K562 (cell line): ENCODE data around the gene CSTPP1. TPM values are rescaled to one million over a fixed set of nuclear protein-coding genes. Genes with fewer than 3 reads are reported as not detected.

Experiments
- ATAC-seq: fragments of 200-7000 bp; cut with Tn5 transposase; 3 replicates; pipeline ENCODE4 v1.9.1; 2020; ENCODE audit warnings: moderate library complexity
- BruUV-seq: library from RNA; stranded (reverse); fragments of 400-500 nt; replicated peaks from 2 replicates; lab custom pipeline; 2021; lab: Mats Ljungman, UMichigan
- CTCF ChIA-PET: fragments of 300-600 bp; formaldehyde crosslinking; extraction: SDS; loops from one replicate; lab custom pipeline; 2021; ENCODE audit warnings: low intra/inter-chr PET ratio; lab: Yijun Ruan, JAX
- POLR2A ChIA-PET: fragments of 300-600, 350-650 bp; sonication (Branson Sonifier 250); formaldehyde crosslinking; extraction: SDS; loops from one replicate; lab custom pipeline; 2021; ENCODE audit warnings: antibody characterized with exemption, inconsistent platforms; lab: Yijun Ruan, JAX
- DNase-seq, 4 experiments: peaks; one replicate each; pipeline versions ENCODE4 v3.0.0 to v3.0.0-alpha.2; 2011 to 2018; ENCODE audit warnings: low spot score in 3 of 4, mixed read lengths in 3 of 4; ENCODE audit errors: extremely low read depth in 1 of 4
- FAIRE-seq: peaks from 2 replicates; lab custom pipeline; 2011; peaks lifted over from hg19 to GRCh38; lab: Jason Lieb, UNC
- H2AFZ ChIP-seq: 2 replicates; pipeline ENCODE4 v1.6.0; 2011; ENCODE audit warnings: low read depth, low read length, control low read depth, inconsistent platforms
- H3K27ac ChIP-seq: fragments of 200-600 bp; 3 replicates; pipeline ENCODE4 v1.8.0; 2011; ENCODE audit warnings: low read depth, mild to moderate bottlenecking, control low read depth, inconsistent platforms, low read length, moderate library complexity, mixed read lengths; ENCODE audit errors: extremely low read depth
- H3K27me3 ChIP-seq, 2 experiments: fragments of 300-600 bp in 1 of 2; 2 replicates in 1 of 2; 3 replicates in 1 of 2; pipeline versions ENCODE4 v1.6.0 to v1.8.0; 2011; ENCODE audit warnings: inconsistent platforms in 2 of 2, low read length in 2 of 2, mild to moderate bottlenecking in 1 of 2, mixed read lengths in 1 of 2, moderate library complexity in 1 of 2; ENCODE audit not compliant: control insufficient read depth in 2 of 2, insufficient read depth in 2 of 2
- H3K36me3 ChIP-seq: fragments of 300-600 bp; 3 replicates; pipeline ENCODE4 v1.8.0; 2011; ENCODE audit warnings: mild to moderate bottlenecking, low read length, inconsistent platforms; ENCODE audit not compliant: control insufficient read depth, insufficient read depth
- H3K4me1 ChIP-seq, 2 experiments: fragments of 200-600 bp in 1 of 2; replicated peaks in 1 of 2; 2 replicates in 1 of 2; 3 replicates in 1 of 2; pipeline versions ENCODE4 v1.5.1 to v1.8.0; 2011; ENCODE audit warnings: inconsistent platforms in 2 of 2, low read length in 2 of 2, mild to moderate bottlenecking in 1 of 2, mixed read lengths in 1 of 2, moderate library complexity in 1 of 2; ENCODE audit not compliant: control insufficient read depth in 2 of 2, insufficient read depth in 2 of 2
- H3K4me2 ChIP-seq: 2 replicates; pipeline ENCODE4 v1.6.1; 2011; ENCODE audit warnings: low read length, control low read depth, inconsistent platforms, mixed read lengths; ENCODE audit not compliant: insufficient read depth
- H3K4me3 ChIP-seq: fragments of 200-600 bp; sonication (generic), shearing (Covaris generic); 2 replicates; pipeline ENCODE4 v1.5.1; 2016; ENCODE audit warnings: control low read depth, inconsistent platforms
- H3K79me2 ChIP-seq: fragments of 200-600 bp; 3 replicates; pipeline ENCODE4 v1.8.0; 2011; ENCODE audit warnings: low read length, inconsistent platforms; ENCODE audit not compliant: control insufficient read depth, insufficient read depth
- H3K9ac ChIP-seq, 2 experiments: 2 replicates each; pipeline versions ENCODE4 v1.6.0 to v1.6.1; 2011; ENCODE audit warnings: low read depth in 2 of 2, low read length in 2 of 2, control low read depth in 1 of 2, inconsistent platforms in 1 of 2, mild to moderate bottlenecking in 1 of 2, mixed read lengths in 1 of 2; ENCODE audit not compliant: insufficient read depth in 1 of 2
- H3K9me1 ChIP-seq: one replicate; pipeline ENCODE4 v1.6.0; 2011; ENCODE audit warnings: inconsistent platforms, mild to moderate bottlenecking, low read length, moderate library complexity; ENCODE audit not compliant: control insufficient read depth, insufficient read depth
- H3K9me3 ChIP-seq: replicated peaks from 2 replicates; pipeline ENCODE4 v1.5.1; 2011; ENCODE audit warnings: low read depth, low read length, inconsistent platforms; ENCODE audit not compliant: control insufficient read depth, insufficient read depth
- H4K20me1 ChIP-seq: replicated peaks from 2 replicates; pipeline ENCODE4 v1.6.1; 2011; ENCODE audit warnings: low read length, inconsistent platforms, mixed read lengths; ENCODE audit not compliant: control insufficient read depth, insufficient read depth
- CREB1 ChIP-seq, 2 experiments: sonication (generic) in 1 of 2; formaldehyde crosslinking in 1 of 2; IDR thresholded peaks; 2 replicates each; pipeline versions ENCODE4 v1.6.1 to v1.8.0; 2012 to 2022; ENCODE audit warnings: inconsistent platforms in 1 of 2, mild to moderate bottlenecking in 1 of 2, missing genetic modification reagents in 1 of 2, moderate library complexity in 1 of 2
- ETV6 ChIP-seq, 3 experiments: fragments of 150-350 bp in 1 of 3; sonication (generic) in 1 of 3; formaldehyde crosslinking in 1 of 3; IDR thresholded peaks; 2 replicates each; pipeline versions ENCODE4 v1.6.1 to v1.8.0; 2014 to 2022; ENCODE audit warnings: borderline replicate concordance in 2 of 3, low read depth in 2 of 3, antibody characterized with exemption in 1 of 3, low read length in 1 of 3, mild to moderate bottlenecking in 1 of 3, missing genetic modification reagents in 1 of 3
- HNRNPUL1 ChIP-seq: fragments of 200-400 bp; formaldehyde crosslinking; IDR thresholded peaks from 2 replicates; pipeline ENCODE4 v1.6.1; 2017; ENCODE audit warnings: low read length
- NCOA6 ChIP-seq: fragments of 450-650 bp; IDR thresholded peaks from 2 replicates; pipeline ENCODE4 v1.6.1; 2017; ENCODE audit warnings: mild to moderate bottlenecking
- RAD51 ChIP-seq: fragments of 450-650 bp; IDR thresholded peaks from 2 replicates; pipeline ENCODE4 v1.7.1; 2016; ENCODE audit warnings: low read depth, mild to moderate bottlenecking, borderline replicate concordance
- RCOR1 ChIP-seq, 2 experiments: IDR thresholded peaks; 2 replicates each; pipeline ENCODE4 v1.6.1; 2012; ENCODE audit warnings: low read depth in 2 of 2, low read length in 2 of 2, borderline replicate concordance in 1 of 2, improper control_type of control experiment in 1 of 2
- SETDB1 ChIP-seq: IDR thresholded peaks from one replicate; pipeline ENCODE4 v1.6.1; 2012; ENCODE audit warnings: low read length, control low read depth, inconsistent platforms
- STAT5B ChIP-seq: fragments of 250-450 bp; sonication (Bioruptor Pico); IDR thresholded peaks from 2 replicates; pipeline ENCODE4 v1.8.0; 2021; ENCODE audit warnings: mild to moderate bottlenecking, inconsistent platforms
- ZC3H4 ChIP-seq: sonication (generic); formaldehyde crosslinking; IDR thresholded peaks from 2 replicates; pipeline ENCODE4 v1.9.0; 2021; ENCODE audit warnings: missing genetic modification reagents, borderline replicate concordance
- ZNF274 ChIP-seq: IDR thresholded peaks from 2 replicates; pipeline ENCODE4 v1.6.1; 2011; ENCODE audit warnings: low read depth, mild to moderate bottlenecking, low read length, moderate library complexity, borderline replicate concordance
- WGBS: fragments of 100-300 bp; shearing (Covaris generic); methylation state at CpG from one replicate; pipeline ENCODE4 v1.1.6; 2016; ENCODE audit warnings: low coverage, mixed read lengths; ENCODE audit not compliant: insufficient coverage; ENCODE audit errors: missing lambda C conversion rate; 5-methylcytosine and 5-hydroxymethylcytosine counted together
- in situ Hi-C: fragments of 300-500 bp; cut with MboI; formaldehyde crosslinking; loops from 4 replicates; pipeline ENCODE4 v1.15.0; 2018; ENCODE audit warnings: inconsistent platforms, mixed read lengths
- intact Hi-C: fragments of 100-400 bp; cut with micrococcal nuclease; formaldehyde crosslinking; loops from 2 replicates; pipeline ENCODE4 v1.14.2; 2022
- polyA plus RNA-seq, 8 experiments: library from polyadenylated mRNA; depleted of rRNA in 4 of 8; stranded (reverse) in 5 of 8; unstranded in 3 of 8; fragments of >200 nt; fragmentation: Nextera tagmentation in 2 of 8; fragmentation: Illumina TruSeq in 1 of 8; extraction: Ambion mirVana in 2 of 8; extraction: Trizol in 1 of 8; gene quantifications; 2 replicates each; pipeline versions ENCODE4 v1.2.1 to v1.2.3, GENCODE V29; 2011 to 2014; ENCODE audit warnings: inconsistent platforms in 1 of 8, missing spikeins in 1 of 8
- total RNA-seq, 7 experiments: library from RNA; depleted of rRNA in 6 of 7; stranded (reverse); fragments of >200 nt in 6 of 7; fragmentation: Illumina TruSeq in 2 of 7; extraction: Trizol in 2 of 7; gene quantifications; 2 replicates each; pipeline versions ENCODE4 v1.2.1 to v1.2.3, GENCODE V29; 2011 to 2021; ENCODE audit warnings: low replicate concordance in 1 of 7
- TF ChIP-seq, protein P1 (sequence below): fragments of 250-450 bp; sonication (Bioruptor Pico); IDR thresholded peaks from 2 replicates; pipeline ENCODE4 v1.5.1; 2021; ENCODE audit warnings: mild to moderate bottlenecking
- TF ChIP-seq, protein P2 (sequence below): fragments of 450-650 bp; formaldehyde crosslinking; IDR thresholded peaks from 2 replicates; pipeline ENCODE4 v1.4.0; 2022; ENCODE audit warnings: missing genetic modification characterization
- TF ChIP-seq, protein P3 (sequence below): fragments of 250-450 bp; sonication (Bioruptor Pico); IDR thresholded peaks from 2 replicates; pipeline ENCODE4 v1.9.0; 2021; ENCODE audit warnings: mild to moderate bottlenecking

CSTPP1 gene
- total and polyA plus RNA-seq, 9 of the 15 experiments (the other 6 are each of a cell fraction or from before 2014, with no cell fraction given): 6.5 to 17.8 (median 9.2) TPM

DNA sequence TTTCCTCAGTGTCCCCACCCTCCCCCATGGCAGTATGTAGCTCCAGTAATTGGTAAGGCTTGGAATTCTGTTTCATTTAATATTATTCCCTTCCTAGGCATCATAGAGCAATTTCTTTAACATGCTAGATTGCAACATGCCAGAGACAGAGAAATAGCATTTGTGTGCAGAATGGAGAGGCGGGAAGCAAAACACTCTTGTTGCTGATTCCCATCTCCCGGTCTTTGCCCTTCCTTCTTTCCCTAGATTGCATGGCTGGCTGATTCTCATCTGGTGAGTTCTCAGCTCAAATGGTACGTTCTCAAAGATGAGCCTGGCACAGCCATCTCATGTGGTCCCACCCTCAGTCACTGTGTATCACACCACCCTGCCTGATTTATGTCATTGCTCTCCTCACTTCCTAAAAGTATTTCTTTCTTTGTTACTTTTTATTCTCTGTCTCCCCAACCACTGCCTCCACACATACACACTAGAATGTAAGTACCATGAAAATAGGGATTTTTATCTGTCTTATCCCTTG, 173.2 kb downstream of the CSTPP1 start:
- in situ Hi-C loops: no loop called here
- FAIRE-seq: no peak
- Histone ChIP-seq H3K9me1 (no peaks in the 10 kb centered on the region), H3K4me1 (no peaks in the 10 kb centered on the region), H3K4me3 (no peak overlapping the region)
- intact Hi-C loops: no loop called here
- TF ChIP-seq RCOR1 (IDR thresholded peaks at IDR 0.05; ENCODE audit: borderline replicate concordance in 1 of 2, low read depth in 2 of 2, low read length in 2 of 2): no peak
- TF ChIP-seq ZC3H4 (CRISPR knock-in tag): no peak
- TF ChIP-seq ETV6 (IDR thresholded peaks at IDR 0.05; ENCODE audit: borderline replicate concordance in 1 of 2, low read depth in 2 of 2, low read length in 1 of 2): no peak
- no peak for TF ChIP-seq ETV6 (CRISPR knock-in tag; IDR thresholded peaks at IDR 0.05; ENCODE audit: borderline replicate concordance)
- TF ChIP-seq, protein P1, sequence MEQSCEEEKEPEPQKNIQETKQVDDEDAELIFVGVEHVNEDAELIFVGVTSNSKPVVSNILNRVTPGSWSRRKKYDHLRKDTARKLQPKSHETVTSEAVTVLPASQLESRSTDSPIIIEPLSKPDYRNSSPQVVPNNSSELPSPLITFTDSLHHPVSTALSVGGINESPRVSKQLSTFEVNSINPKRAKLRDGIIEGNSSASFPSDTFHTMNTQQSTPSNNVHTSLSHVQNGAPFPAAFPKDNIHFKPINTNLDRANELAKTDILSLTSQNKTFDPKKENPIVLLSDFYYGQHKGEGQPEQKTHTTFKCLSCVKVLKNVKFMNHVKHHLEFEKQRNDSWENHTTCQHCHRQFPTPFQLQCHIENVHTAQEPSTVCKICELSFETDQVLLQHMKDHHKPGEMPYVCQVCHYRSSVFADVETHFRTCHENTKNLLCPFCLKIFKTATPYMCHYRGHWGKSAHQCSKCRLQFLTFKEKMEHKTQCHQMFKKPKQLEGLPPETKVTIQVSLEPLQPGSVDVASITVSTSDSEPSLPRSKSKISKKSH: no peak
- no peak for TF ChIP-seq NCOA6
- TF ChIP-seq, protein P2, sequence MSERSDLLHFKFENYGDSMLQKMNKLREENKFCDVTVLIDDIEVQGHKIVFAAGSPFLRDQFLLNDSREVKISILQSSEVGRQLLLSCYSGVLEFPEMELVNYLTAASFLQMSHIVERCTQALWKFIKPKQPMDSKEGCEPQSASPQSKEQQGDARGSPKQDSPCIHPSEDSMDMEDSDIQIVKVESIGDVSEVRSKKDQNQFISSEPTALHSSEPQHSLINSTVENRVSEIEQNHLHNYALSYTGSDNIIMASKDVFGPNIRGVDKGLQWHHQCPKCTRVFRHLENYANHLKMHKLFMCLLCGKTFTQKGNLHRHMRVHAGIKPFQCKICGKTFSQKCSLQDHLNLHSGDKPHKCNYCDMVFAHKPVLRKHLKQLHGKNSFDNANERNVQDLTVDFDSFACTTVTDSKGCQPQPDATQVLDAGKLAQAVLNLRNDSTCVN (CRISPR knock-in tag): no peak
- no peak for TF ChIP-seq ZNF274
- TF ChIP-seq RAD51: no peak
- TF ChIP-seq CREB1 (IDR thresholded peaks at IDR 0.05): no peak
- no peak for TF ChIP-seq CREB1 (CRISPR knock-in tag; IDR thresholded peaks at IDR 0.05)
- no peak for TF ChIP-seq HNRNPUL1
- no peak for TF ChIP-seq STAT5B
- TF ChIP-seq, protein P3, sequence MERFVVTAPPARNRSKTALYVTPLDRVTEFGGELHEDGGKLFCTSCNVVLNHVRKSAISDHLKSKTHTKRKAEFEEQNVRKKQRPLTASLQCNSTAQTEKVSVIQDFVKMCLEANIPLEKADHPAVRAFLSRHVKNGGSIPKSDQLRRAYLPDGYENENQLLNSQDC (CRISPR knock-in tag): no peak
- no peak for TF ChIP-seq SETDB1
- TF ChIP-seq, all 486 proteins: peak for 0
- POLR2A ChIA-PET: no interaction called here
- Histone ChIP-seq H3K4me2 (no peak overlapping the region), H3K36me3 (no peaks in the 10 kb centered on the region), H3K27me3 (peaks cover 0 to 4% of the 10 kb centered on the region in 2 experiments; a peak in 2 of 5 replicates), H2AFZ (no peak overlapping the region), H3K27ac (no peak overlapping the region), H4K20me1 (no peaks in the 10 kb centered on the region), H3K79me2 (no peaks in the 10 kb centered on the region), H3K9me3 (no peaks in the 10 kb centered on the region), H3K9ac (no peak overlapping the region)
- CTCF ChIA-PET: no interaction called here
- 39% methylated on average over 3 of the region's 3 CpGs for WGBS
- ATAC-seq: no peak
- no peak for DNase-seq
- no TSS peak for BruUV-seq
